ENCODE results near the gene GCNT3. TPM values are rescaled to one million over a fixed set of nuclear protein-coding genes. Genes with fewer than 3 reads are reported as not detected.

Gene GCNT3
- 8.5 and 13.2 TPM in 2 replicates for total RNA-seq

GRCh38 chr15:59611276-59612260, at the start of gene GCNT3:
TSS of gene GCNT3 (plus strand) at chr15:59611783. CDS start at chr15:59618239, 6,456 bp downstream.
- peak within 1 kb of the TSS; percentile 41 for H3K4me3 ChIP-seq (ENCODE audit: low read depth, low read length)
- DNase-seq (ENCODE audit: low read depth) = peak; percentile 94
- TF ChIP-seq CTCF (conservative IDR thresholded peaks at IDR 0.05; ENCODE audit: low read depth, low read length) = no peak

GRCh38 chr15:59562448-59563186, 49.0 kb upstream of the GCNT3 start:
- no peak for TF ChIP-seq CTCF (conservative IDR thresholded peaks at IDR 0.05; ENCODE audit: low read depth, low read length)
- H3K4me3 ChIP-seq (ENCODE audit: low read depth, low read length) = no peak overlapping the region
- no peak for DNase-seq (ENCODE audit: low read depth)

GRCh38 chr15:59565299-59565698, 46.3 kb upstream of the GCNT3 start:
- no peak for DNase-seq (ENCODE audit: low read depth)
- no peak for TF ChIP-seq CTCF (conservative IDR thresholded peaks at IDR 0.05; ENCODE audit: low read depth, low read length)
- no peak overlapping the region for H3K4me3 ChIP-seq (ENCODE audit: low read depth, low read length)

- DNase-seq (ENCODE audit: low read depth) = no peak
- no peak for TF ChIP-seq CTCF (conservative IDR thresholded peaks at IDR 0.05; ENCODE audit: low read depth, low read length)
Observed at GRCh38 chr15:59567324-59567723, 44.3 kb upstream of the GCNT3 start.

GRCh38 chr15:59569477-59569876, 42.1 kb upstream of the GCNT3 start:
- no peak for TF ChIP-seq CTCF (conservative IDR thresholded peaks at IDR 0.05; ENCODE audit: low read depth, low read length)
- DNase-seq (ENCODE audit: low read depth) = no peak
- no peak overlapping the region for H3K4me3 ChIP-seq (ENCODE audit: low read depth, low read length)

More at GRCh38 chr15:59567324-59567723, 44.3 kb upstream of the GCNT3 start:
- no peak overlapping the region for H3K4me3 ChIP-seq (ENCODE audit: low read depth, low read length)

GRCh38 chr15:59570315-59570714, 41.3 kb upstream of the GCNT3 start:
- no peak for DNase-seq (ENCODE audit: low read depth)
- H3K4me3 ChIP-seq (ENCODE audit: low read depth, low read length) = no peak overlapping the region
- TF ChIP-seq CTCF (conservative IDR thresholded peaks at IDR 0.05; ENCODE audit: low read depth, low read length) = no peak
